Heart right ventricle (tissue), 16 donors: ENCODE results near the gene MAN2A2. TPM values are rescaled to one million over a fixed set of nuclear protein-coding genes. Genes with fewer than 3 reads are reported as not detected.

Experiments used
- ATAC-seq, 8 donors: fragments of 200-7000 bp; cut with Tn5 transposase; one replicate each; pipeline ENCODE4 v1.9.1; 2020; ENCODE audit warnings: mild to moderate bottlenecking in 8 of 8, moderate library complexity in 8 of 8, moderate number of reproducible peaks in 1 of 8
- DNase-seq, 2 donors: peaks; one replicate each; pipeline ENCODE4 v3.0.0-alpha.2; 2020
- H3K27ac ChIP-seq, 10 donors: fragments of 200-600 bp; sonication (generic) in 2 of 10; one replicate each; pipeline versions ENCODE4 v1.5.0 to v1.8.0; 2020 to 2022; ENCODE audit warnings: mild to moderate bottlenecking in 3 of 10
- H3K27me3 ChIP-seq, 7 donors: fragments of 200-600 bp; one replicate each; pipeline ENCODE4 v1.8.0; 2021 to 2022; ENCODE audit warnings: mild to moderate bottlenecking in 2 of 7
- H3K36me3 ChIP-seq, 9 donors: fragments of 200-600 bp; sonication (generic) in 1 of 9; one replicate each; pipeline versions ENCODE4 v1.5.0 to v1.8.0; 2020 to 2022; ENCODE audit warnings: mild to moderate bottlenecking in 2 of 9
- H3K4me1 ChIP-seq, 9 donors: fragments of 200-600 bp; sonication (generic) in 1 of 9; one replicate each; pipeline versions ENCODE4 v1.5.0 to v1.8.0; 2020 to 2022; ENCODE audit warnings: mild to moderate bottlenecking in 4 of 9
- H3K4me3 ChIP-seq, 10 donors: fragments of 200-600 bp; sonication (generic) in 2 of 10; one replicate each; pipeline versions ENCODE4 v1.5.0 to v1.8.0; 2020 to 2022; ENCODE audit warnings: mild to moderate bottlenecking in 7 of 10, moderate library complexity in 2 of 10
- H3K9me3 ChIP-seq, 11 donors: fragments of 200-600 bp in 10 of 11; sonication (generic) in 2 of 11; one replicate each; pipeline versions ENCODE4 v1.5.0 to v1.8.0; 2013 to 2022; ENCODE audit warnings: mild to moderate bottlenecking in 2 of 11, control low read depth in 1 of 11, moderate library complexity in 1 of 11
- CTCF ChIP-seq, 9 donors: fragments of 200-600 bp; sonication (generic) in 2 of 9; IDR thresholded peaks; one replicate each; pipeline versions ENCODE4 v1.5.0 to v1.8.0; 2021 to 2022; ENCODE audit warnings: antibody characterized with exemption in 9 of 9, mild to moderate bottlenecking in 5 of 9, moderate library complexity in 1 of 9
- WGBS, 2 donors: extraction: QIAGEN DNeasy Blood & Tissue Kit; methylation state at CpG; one replicate each; pipeline ENCODE4 v1.1.7; 2013; ENCODE audit warnings: inconsistent platforms in 1 of 2; 5-methylcytosine and 5-hydroxymethylcytosine counted together
- intact Hi-C, 10 donors: fragments of 100-400 bp; cut with DNase I; formaldehyde crosslinking; loops; one replicate each; pipeline versions ENCODE4 v1.11.1 to v1.14.2; 2022
- polyA plus RNA-seq, 2 donors: library from polyadenylated mRNA; stranded (reverse); fragments of 200-250 nt; gene quantifications; one replicate each; pipeline ENCODE4 v1.2.3, GENCODE V29; 2013
- total RNA-seq, 10 donors: library from RNA; stranded (reverse); fragmentation: NEBNext Ultra II Directional in 3 of 10; extraction: Animal tissue kit (Norgen Biotek cat#: 25700) in 3 of 10; gene quantifications; one replicate each; pipeline versions ENCODE4 v1.2.1 to v1.2.4, GENCODE V29; 2021 to 2023
- donor health status: Arrhythmogenic right ventricular cardiomyopathy.
- donor health status: ischemic (EF 13 %, LVEDD 7.1; RV severe dilation, severe dysfunction).
- donor health status: healthy with polysubstance abuse.
- donor health status: DM: no; HTN: yes; CAD: no.
- donor health status: DM: no; HTN: no; CAD: no.
- donor health status: ischemic (EF 25% LVEDD 6.9; RV normal size, moderate dysfunction).
- donor health status: ischemic (EF 25% LVEDD 5.7; RV mildly dilated, moderate dysfunction).
- donor health status: healthy.
- donor health status: DM: yes; HTN: yes; CAD: no.
- donor health status: Ischemic cardiomyopathy.
- donor health status: ischemic (EF 35%, LVEDD 5.7; RV mildly dilated, moderate dysfunction).
- donor health status: nonischemic (EF 11% LVEDD 7.7; RV severe dilation, severe dysfunction).
- donor health status: DM: yes; HTN: yes; CAD: no.
- donor health status: PGD.
- donor health status: ischemic (EF 29% LVEDD 5.4; RV normal size, mild dysfunction).
- donor health status: nonischemic (EF 23%, LVEDD 6.1; RV moderate dilation, normal function).

The MAN2A2 gene
- total and polyA plus RNA-seq, 12 donors: 24.8 to 157 (median 95.6) TPM

- no peak for ATAC-seq
- Histone ChIP-seq H3K4me3 (no peak overlapping the region), H3K9me3 (no peaks in the 10 kb centered on the region), H3K27ac (no peak overlapping the region), H3K4me1 (no peaks in the 10 kb centered on the region), H3K27me3 (no peaks in the 10 kb centered on the region), H3K36me3 (peaks cover 6 to 100% (median 72%) of the 10 kb centered on the region in 9 donors)
- DNase-seq: no peak
- no peak for TF ChIP-seq CTCF (IDR thresholded peaks at IDR 0.05)
- 93 to 94% methylated on average over 16 of the region's 16 CpGs for WGBS, 2 donors
- intact Hi-C loops: no loop called here
Measured at GRCh38 chr15:90946538-90946937, 43.4 kb downstream of the MAN2A2 start.

GRCh38 chr15:90946941-90947576, 44.0 kb downstream of the MAN2A2 start:
- no peaks in the 10 kb centered on the region for H3K9me3 ChIP-seq
- H3K27me3 ChIP-seq: no peaks in the 10 kb centered on the region
- ATAC-seq (no peak), DNase-seq (no peak)
- no peak overlapping the region for H3K4me3 ChIP-seq
- no peaks in the 10 kb centered on the region for H3K4me1 ChIP-seq
- no peak for TF ChIP-seq CTCF (IDR thresholded peaks at IDR 0.05)
- intact Hi-C loops: no loop called here
- WGBS, 2 donors: 79 to 90% methylated on average over 8 of the region's 8 CpGs
- no peak overlapping the region for H3K27ac ChIP-seq
- H3K36me3 ChIP-seq: peaks cover 6 to 100% (median 74%) of the 10 kb centered on the region in 9 donors

DNA sequence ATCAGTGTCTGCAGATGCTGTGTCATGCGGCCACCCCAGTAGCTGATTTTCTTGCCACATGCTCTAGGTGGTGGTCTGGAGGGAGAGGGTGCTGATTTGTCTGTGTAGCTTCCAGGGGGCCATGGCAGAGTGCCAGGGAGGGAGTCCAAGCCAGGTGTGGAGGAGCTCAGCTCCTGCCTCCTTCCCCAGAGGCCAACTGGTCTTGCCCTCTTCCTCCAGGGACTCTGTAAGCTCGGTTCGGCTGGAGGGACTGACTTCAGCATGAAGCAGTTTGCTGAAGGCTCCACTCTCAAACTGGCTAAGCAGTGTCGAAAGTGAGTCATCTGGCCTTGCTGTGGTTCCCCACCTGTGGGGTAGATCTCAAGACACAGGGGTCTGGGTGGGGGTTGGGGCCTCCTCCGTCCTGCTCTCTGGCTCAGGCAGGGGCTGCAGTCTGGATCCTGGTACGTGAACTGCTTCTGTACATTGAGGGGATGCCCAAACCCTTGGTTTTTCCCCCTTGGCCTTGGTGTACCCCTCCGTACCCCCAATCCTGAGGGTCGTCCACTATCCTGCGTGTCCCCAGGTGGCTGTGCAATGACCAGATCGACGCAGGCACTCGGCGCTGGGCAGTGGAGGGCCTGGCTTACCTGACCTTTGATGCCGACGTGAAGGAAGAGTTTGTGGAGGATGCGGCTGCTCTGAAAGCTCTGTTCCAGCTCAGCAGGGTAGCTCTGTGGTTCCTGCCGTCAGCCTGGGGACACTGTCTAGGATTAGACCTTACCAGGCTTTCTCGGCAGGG, 44.7 kb downstream of the MAN2A2 start:
- intact Hi-C loops: no loop called here
- WGBS, 2 donors: 91 to 94% methylated on average over 18 of the region's 18 CpGs
- Histone ChIP-seq H3K27ac (no peak overlapping the region), H3K27me3 (no peaks in the 10 kb centered on the region), H3K36me3 (peaks cover 6 to 100% (median 72%) of the 10 kb centered on the region in 9 donors), H3K4me3 (no peak overlapping the region), H3K4me1 (no peaks in the 10 kb centered on the region), H3K9me3 (no peaks in the 10 kb centered on the region)
- no peak for TF ChIP-seq CTCF (IDR thresholded peaks at IDR 0.05)
- DNase-seq (no peak), ATAC-seq (no peak)

- no peak for TF ChIP-seq CTCF (IDR thresholded peaks at IDR 0.05)
Measured at GRCh38 chr15:90948506-90948905, 45.4 kb downstream of the MAN2A2 start.

More at GRCh38 chr15:90948506-90948905, 45.4 kb downstream of the MAN2A2 start:
- intact Hi-C loops: no loop called here
- ATAC-seq: no peak
- DNase-seq: no peak
- Histone ChIP-seq H3K27ac (no peak overlapping the region), H3K27me3 (no peaks in the 10 kb centered on the region), H3K4me3 (no peak overlapping the region), H3K4me1 (no peaks in the 10 kb centered on the region), H3K9me3 (no peaks in the 10 kb centered on the region), H3K36me3 (peaks cover 9 to 100% (median 73%) of the 10 kb centered on the region in 9 donors)
- 91 to 98% methylated on average over 8 of the region's 8 CpGs for WGBS, 2 donors
